NT2/D1 (cell line): ENCODE data around the gene SLC26A6.
A peak's percentile ranks its signal among the peaks of the same experiment; 100 is the strongest.

ENCODE experiments used
- DNase-seq: peaks from one replicate; pipeline ENCODE4 v3.0.0-alpha.2; 2011; ENCODE audit warnings: low read depth, low spot score
- H3K27me3 ChIP-seq: 2 replicates; pipeline ENCODE4 v1.6.0; 2011; ENCODE audit warnings: mild to moderate bottlenecking; ENCODE audit not compliant: insufficient read length, insufficient read depth
- H3K36me3 ChIP-seq: 2 replicates; pipeline ENCODE4 v1.6.1; 2011; ENCODE audit warnings: mild to moderate bottlenecking, low read length, mixed read lengths; ENCODE audit not compliant: insufficient read depth, insufficient read length
- H3K4me1 ChIP-seq: 2 replicates; pipeline ENCODE4 v1.5.1; 2011; ENCODE audit not compliant: insufficient read depth, insufficient read length
- H3K4me3 ChIP-seq: 2 replicates; pipeline ENCODE4 v1.5.1; 2011; ENCODE audit warnings: low read depth; ENCODE audit not compliant: insufficient read length
- H3K9ac ChIP-seq: 2 replicates; pipeline ENCODE4 v1.6.0; 2011; ENCODE audit warnings: low read depth; ENCODE audit not compliant: insufficient read length
- H3K9me3 ChIP-seq: 2 replicates; pipeline ENCODE4 v1.5.1; 2011; ENCODE audit warnings: mild to moderate bottlenecking, low read length; ENCODE audit not compliant: insufficient read depth
- SUZ12 ChIP-seq: IDR thresholded peaks from 2 replicates; pipeline ENCODE4 v1.6.1; 2011; ENCODE audit not compliant: insufficient read length, insufficient read depth; ENCODE audit errors: extremely low read depth
- YY1 ChIP-seq: IDR thresholded peaks from 2 replicates; pipeline ENCODE4 v1.6.1; 2011; ENCODE audit not compliant: insufficient read length, insufficient read depth
- ZNF274 ChIP-seq: IDR thresholded peaks from 2 replicates; pipeline ENCODE4 v1.6.1; 2011; ENCODE audit warnings: mild to moderate bottlenecking, low read depth, low read length

SLC26A6 gene

DNA sequence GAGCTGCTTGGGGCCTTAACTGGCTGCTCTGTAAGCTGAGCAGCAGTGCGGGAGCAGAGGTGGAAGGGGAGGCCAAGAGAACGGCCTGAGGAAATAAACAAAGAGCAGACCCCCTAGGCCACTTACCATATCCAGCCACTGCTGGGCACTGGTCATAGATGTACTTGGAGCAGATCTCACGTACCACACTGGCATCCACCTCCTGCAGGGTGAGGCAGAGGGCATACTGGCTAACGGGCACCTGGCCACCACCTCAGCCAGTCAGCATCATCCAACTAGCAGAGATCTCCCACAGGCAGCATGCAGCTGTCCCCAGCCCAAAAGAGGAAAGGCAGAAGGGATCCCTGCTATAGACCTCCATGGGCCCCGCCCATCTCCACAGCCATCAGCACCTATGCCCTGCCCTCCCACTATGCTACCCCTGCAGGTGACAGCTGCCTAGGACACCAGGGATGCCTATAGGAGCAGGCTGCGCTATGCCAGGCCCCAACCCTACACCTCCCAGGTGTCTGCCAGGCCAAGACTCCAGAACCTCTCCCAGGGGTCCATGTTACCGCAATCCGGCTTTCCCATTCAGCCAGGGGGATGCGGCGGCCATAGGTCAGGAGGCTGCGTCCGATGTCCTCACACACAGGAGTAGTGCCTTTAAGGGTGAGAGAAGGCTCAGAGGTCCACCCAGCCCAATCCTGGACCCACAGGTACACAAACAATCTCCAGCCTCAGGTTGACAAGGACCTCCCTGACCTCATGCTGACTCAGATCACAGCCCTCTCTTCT is 35.6 kb downstream of the SLC26A6 start:
- no peak overlapping the region for H3K4me3 ChIP-seq
- H3K9me3 ChIP-seq = no peaks in the 10 kb centered on the region
- H3K27me3 ChIP-seq = no peaks in the 10 kb centered on the region
- no peak for DNase-seq
- peaks cover 41% of the 10 kb centered on the region for H3K4me1 ChIP-seq
- peaks cover 76% of the 10 kb centered on the region for H3K36me3 ChIP-seq
- no peak for TF ChIP-seq ZNF274
- no peak for TF ChIP-seq YY1
- TF ChIP-seq SUZ12 = no peak
- no peak overlapping the region for H3K9ac ChIP-seq

DNA sequence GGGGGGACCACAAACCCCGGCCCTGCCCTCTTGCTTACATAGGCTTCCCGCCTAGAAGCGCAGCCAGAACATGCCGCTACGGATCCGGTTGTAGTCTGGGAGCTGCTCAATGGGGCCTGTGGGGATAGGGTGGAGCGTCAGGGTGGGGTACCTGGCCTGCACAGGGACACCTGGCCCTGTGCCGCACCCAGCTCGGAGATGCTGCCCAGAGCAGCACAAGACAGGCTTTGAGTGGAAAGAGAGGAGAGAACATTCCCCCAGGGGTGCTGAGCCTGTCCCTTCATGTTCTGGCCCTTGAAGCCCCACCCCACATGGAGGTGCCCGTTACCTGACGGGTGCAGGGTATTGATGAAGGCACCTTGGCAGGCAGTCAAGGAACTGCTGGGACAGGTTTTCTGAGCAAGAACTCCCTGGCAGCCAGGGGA is 36.2 kb downstream of the SLC26A6 start:
- Histone ChIP-seq H3K4me1 (peaks cover 47% of the 10 kb centered on the region), H3K9ac (no peak overlapping the region), H3K36me3 (peaks cover 74% of the 10 kb centered on the region), H3K27me3 (no peaks in the 10 kb centered on the region), H3K4me3 (no peak overlapping the region), H3K9me3 (no peaks in the 10 kb centered on the region)
- TF ChIP-seq YY1 (no peak), ZNF274 (no peak), SUZ12 (no peak)
- no peak for DNase-seq

DNA sequence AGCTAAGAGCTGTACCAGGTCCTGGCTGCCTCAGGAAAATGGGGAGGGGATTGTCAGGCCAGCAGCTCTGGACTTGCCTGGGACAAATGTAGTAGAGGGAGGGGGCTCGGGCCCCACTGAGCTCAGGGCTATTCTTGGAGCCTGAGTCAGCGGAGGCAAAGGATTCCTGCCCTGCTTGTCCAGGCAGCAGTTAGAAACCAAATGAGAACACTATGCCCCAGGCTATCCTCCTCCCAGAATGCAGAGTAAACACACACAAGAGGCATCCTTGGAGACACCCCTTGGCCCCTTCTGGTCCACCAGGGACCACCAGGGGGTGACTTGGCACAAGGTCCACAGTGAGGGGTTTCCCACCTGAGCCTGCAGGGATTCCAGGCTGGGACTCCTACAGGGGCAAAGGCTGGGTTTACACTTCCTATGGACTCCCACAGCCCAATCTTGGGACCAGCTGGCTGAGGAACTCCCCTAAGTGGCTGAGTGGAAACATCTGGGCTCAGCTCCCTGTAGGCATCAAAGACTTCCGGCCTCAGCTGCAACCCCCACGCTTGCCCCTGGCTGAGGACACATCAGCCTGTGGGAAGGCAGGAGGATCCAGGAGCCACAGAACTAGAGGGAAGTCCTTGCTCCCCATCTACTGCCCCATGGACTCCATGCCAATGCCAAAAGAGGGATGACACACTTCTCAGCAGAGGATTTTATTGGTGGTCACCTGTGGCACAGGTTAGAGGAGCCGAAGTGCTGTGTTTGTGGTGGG is 36.8 kb downstream of the SLC26A6 start:
- peak; percentile 61 for DNase-seq
- peak overlapping the region; percentile 43 for H3K9ac ChIP-seq
- H3K36me3 ChIP-seq = peaks cover 74% of the 10 kb centered on the region
- H3K4me1 ChIP-seq = peaks cover 49% of the 10 kb centered on the region
- no peaks in the 10 kb centered on the region for H3K27me3 ChIP-seq
- no peaks in the 10 kb centered on the region for H3K9me3 ChIP-seq
- no peak overlapping the region for H3K4me3 ChIP-seq
- no peak for TF ChIP-seq YY1
- no peak for TF ChIP-seq SUZ12
- no peak for TF ChIP-seq ZNF274

- peaks cover 52% of the 10 kb centered on the region for H3K4me1 ChIP-seq
- DNase-seq = no peak
Observed at GRCh38 chr3:48597408-48597800, 37.9 kb downstream of the SLC26A6 start.

DNA sequence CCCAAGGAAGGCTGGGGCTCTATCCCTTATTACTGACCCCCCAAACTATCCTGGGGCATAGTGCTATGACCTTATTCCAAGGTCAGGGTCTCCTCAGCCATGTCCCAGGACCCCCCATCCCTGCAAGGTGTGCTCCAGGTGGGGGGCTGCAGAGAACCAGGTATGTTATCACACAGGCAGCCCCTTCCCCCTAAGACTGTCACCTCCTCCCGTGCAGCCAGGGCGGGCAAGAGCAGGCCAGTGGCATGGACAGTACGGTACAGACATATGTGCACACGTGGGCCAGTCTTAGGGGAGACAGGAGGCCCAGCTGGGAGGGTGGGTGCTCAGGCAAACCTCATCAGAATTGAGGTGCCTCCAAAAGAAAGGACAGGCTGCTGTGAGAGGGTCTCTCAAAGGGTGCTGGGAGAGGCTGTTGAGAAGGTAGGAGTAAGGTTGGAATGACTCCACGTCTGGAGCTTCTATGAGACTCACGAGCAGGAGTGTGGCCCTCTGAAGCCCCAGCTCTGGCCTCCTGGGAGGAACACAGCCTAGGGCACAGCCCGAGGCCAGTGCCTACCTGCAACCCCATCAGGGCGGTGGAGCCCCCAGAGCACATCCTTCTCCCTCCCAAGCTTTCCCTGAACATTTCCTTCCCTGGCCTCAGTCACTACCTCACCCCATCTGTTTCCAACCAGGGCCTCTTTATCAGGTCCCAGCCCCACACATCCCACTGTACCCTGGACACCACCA is 38.4 kb downstream of the SLC26A6 start:
- peaks cover 52% of the 10 kb centered on the region for H3K4me1 ChIP-seq
- peaks cover 76% of the 10 kb centered on the region for H3K36me3 ChIP-seq
- H3K27me3 ChIP-seq = no peaks in the 10 kb centered on the region
- TF ChIP-seq SUZ12 (no peak), YY1 (no peak), ZNF274 (no peak)
- H3K4me3 ChIP-seq = no peak overlapping the region
- H3K9me3 ChIP-seq = no peaks in the 10 kb centered on the region
- H3K9ac ChIP-seq = no peak overlapping the region
- DNase-seq = no peak

More at GRCh38 chr3:48597408-48597800, 37.9 kb downstream of the SLC26A6 start:
- TF ChIP-seq ZNF274 (no peak), YY1 (no peak), SUZ12 (no peak)
- Histone ChIP-seq H3K27me3 (no peaks in the 10 kb centered on the region), H3K36me3 (peaks cover 74% of the 10 kb centered on the region), H3K9me3 (no peaks in the 10 kb centered on the region), H3K9ac (peak overlapping the region; percentile 43), H3K4me3 (no peak overlapping the region)

GRCh38 chr3:48596157-48596556 is 39.1 kb downstream of the SLC26A6 start:
- H3K36me3 ChIP-seq = peaks cover 76% of the 10 kb centered on the region
- H3K9ac ChIP-seq = peak overlapping the region; percentile 58

More at GRCh38 chr3:48596157-48596556, 39.1 kb downstream of the SLC26A6 start:
- no peak for TF ChIP-seq YY1
- TF ChIP-seq SUZ12 = no peak
- TF ChIP-seq ZNF274 = no peak
- DNase-seq = no peak
- no peak overlapping the region for H3K4me3 ChIP-seq
- H3K4me1 ChIP-seq = peaks cover 52% of the 10 kb centered on the region
- no peaks in the 10 kb centered on the region for H3K9me3 ChIP-seq
- H3K27me3 ChIP-seq = no peaks in the 10 kb centered on the region
